Measurements from ENCODE around the gene SHE.

- no peak for TF ChIP-seq CREB1 (CRISPR knock-in tag; IDR thresholded peaks at IDR 0.05; ENCODE audit: low read depth)
- TF ChIP-seq POLR2AphosphoS5 (IDR thresholded peaks at IDR 0.05; ENCODE audit: low read depth): no peak
- TF ChIP-seq CTCF (conservative IDR thresholded peaks at IDR 0.05; ENCODE audit: low read depth in 2 of 2): no peak
- no peak for TF ChIP-seq JUNB (IDR thresholded peaks at IDR 0.05; ENCODE audit: unreplicated experiment)
- no peak for TF ChIP-seq REST (IDR thresholded peaks at IDR 0.05; ENCODE audit: unreplicated experiment)
Measured at GRCh38 chr1:154536570-154536969, 34.4 kb upstream of the SHE start.
